Measurements from ENCODE around the gene METAP2.

DNA sequence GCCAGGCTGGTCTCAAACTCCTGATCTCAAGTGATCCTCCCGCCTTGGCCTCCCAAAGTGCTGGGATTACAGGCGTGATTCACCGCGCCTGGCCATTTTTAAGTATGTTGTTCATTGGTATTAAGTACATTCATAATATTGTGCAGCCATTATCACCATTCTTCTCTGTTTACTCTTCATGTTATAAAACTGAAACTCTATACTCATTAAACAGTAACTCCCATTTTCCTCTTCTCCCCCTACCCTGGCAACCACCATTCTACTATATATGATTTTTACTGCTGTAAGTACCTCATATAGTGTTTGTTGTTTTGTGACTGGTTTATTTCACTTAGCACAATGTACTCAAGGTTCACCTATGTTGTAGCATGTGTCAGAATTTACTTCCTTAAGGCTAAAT, 23.1 kb downstream of the METAP2 start:
- TF ChIP-seq, protein P1, sequence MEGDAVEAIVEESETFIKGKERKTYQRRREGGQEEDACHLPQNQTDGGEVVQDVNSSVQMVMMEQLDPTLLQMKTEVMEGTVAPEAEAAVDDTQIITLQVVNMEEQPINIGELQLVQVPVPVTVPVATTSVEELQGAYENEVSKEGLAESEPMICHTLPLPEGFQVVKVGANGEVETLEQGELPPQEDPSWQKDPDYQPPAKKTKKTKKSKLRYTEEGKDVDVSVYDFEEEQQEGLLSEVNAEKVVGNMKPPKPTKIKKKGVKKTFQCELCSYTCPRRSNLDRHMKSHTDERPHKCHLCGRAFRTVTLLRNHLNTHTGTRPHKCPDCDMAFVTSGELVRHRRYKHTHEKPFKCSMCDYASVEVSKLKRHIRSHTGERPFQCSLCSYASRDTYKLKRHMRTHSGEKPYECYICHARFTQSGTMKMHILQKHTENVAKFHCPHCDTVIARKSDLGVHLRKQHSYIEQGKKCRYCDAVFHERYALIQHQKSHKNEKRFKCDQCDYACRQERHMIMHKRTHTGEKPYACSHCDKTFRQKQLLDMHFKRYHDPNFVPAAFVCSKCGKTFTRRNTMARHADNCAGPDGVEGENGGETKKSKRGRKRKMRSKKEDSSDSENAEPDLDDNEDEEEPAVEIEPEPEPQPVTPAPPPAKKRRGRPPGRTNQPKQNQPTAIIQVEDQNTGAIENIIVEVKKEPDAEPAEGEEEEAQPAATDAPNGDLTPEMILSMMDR (IDR thresholded peaks at IDR 0.05; ENCODE audit: extremely low read depth in 1 of 2, insufficient read depth in 1 of 2, low read depth in 1 of 2, low read length in 2 of 2), result no peak
- TF ChIP-seq POLR2A (IDR thresholded peaks at IDR 0.05; ENCODE audit: low read depth, low read length) (no peak), POLR2AphosphoS5 (IDR thresholded peaks at IDR 0.05; ENCODE audit: insufficient read depth, low read depth, low read length) (no peak), EZH2 (IDR thresholded peaks at IDR 0.05; ENCODE audit: borderline replicate concordance, low read depth, low read length, severe bottlenecking) (no peak), JUN (IDR thresholded peaks at IDR 0.05; ENCODE audit: borderline replicate concordance, insufficient read depth, insufficient read length, low read depth) (no peak), MYC (IDR thresholded peaks at IDR 0.05; ENCODE audit: low read depth, low read length) (no peak), GATA2 (IDR thresholded peaks at IDR 0.05; ENCODE audit: insufficient read depth, insufficient read length, low read depth, low read length) (no peak), FOS (IDR thresholded peaks at IDR 0.05; ENCODE audit: borderline replicate concordance, insufficient read depth, low read length) (no peak)
- TF ChIP-seq, protein P2, sequence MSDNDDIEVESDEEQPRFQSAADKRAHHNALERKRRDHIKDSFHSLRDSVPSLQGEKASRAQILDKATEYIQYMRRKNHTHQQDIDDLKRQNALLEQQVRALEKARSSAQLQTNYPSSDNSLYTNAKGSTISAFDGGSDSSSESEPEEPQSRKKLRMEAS (IDR thresholded peaks at IDR 0.05; ENCODE audit: insufficient read depth, insufficient read length), result no peak

Data from endothelial cell of umbilical vein (primary cell).